Tibial nerve (tissue), 4 donors: ENCODE data around the gene CCDC107. TPM values are rescaled to one million over a fixed set of nuclear protein-coding genes. Genes with fewer than 3 reads are reported as not detected.

Experiments used
- DNase-seq, 2 donors: peaks; one replicate each; pipeline ENCODE4 v3.0.0-alpha.2; 2019; ENCODE audit warnings: low spot score in 2 of 2
- H3K27ac ChIP-seq, 4 donors: fragments of 200-600 bp; sonication (generic) in 3 of 4; one replicate each; pipeline ENCODE4 v1.5.1; 2017 to 2019; ENCODE audit warnings: mild to moderate bottlenecking in 1 of 4
- H3K27me3 ChIP-seq, 2 donors: fragments of 200-600 bp; sonication (generic) in 1 of 2; one replicate each; pipeline versions ENCODE4 v1.5.1 to v1.6.0; 2017 to 2019
- H3K36me3 ChIP-seq, 3 donors: fragments of 200-600 bp; sonication (generic); one replicate each; pipeline ENCODE4 v1.5.1; 2018 to 2019
- H3K4me1 ChIP-seq, 4 donors: fragments of 200-600 bp; sonication (generic) in 3 of 4; one replicate each; pipeline ENCODE4 v1.5.1; 2017 to 2019
- H3K4me3 ChIP-seq, 4 donors: fragments of 200-600 bp; sonication (generic) in 3 of 4; one replicate each; pipeline ENCODE4 v1.5.1; 2017 to 2019; ENCODE audit warnings: mild to moderate bottlenecking in 1 of 4, moderate library complexity in 1 of 4
- H3K9me3 ChIP-seq, 4 donors: fragments of 200-600 bp; sonication (generic) in 3 of 4; one replicate each; pipeline ENCODE4 v1.5.1; 2017 to 2019
- EP300 ChIP-seq, 2 donors: sonication (generic); formaldehyde crosslinking; IDR thresholded peaks; one replicate each; pipeline ENCODE4 v1.6.1; 2017; ENCODE audit warnings: antibody characterized with exemption in 2 of 2, mild to moderate bottlenecking in 1 of 2
- POLR2A ChIP-seq, 2 donors: fragments of 450-650 bp; IDR thresholded peaks; one replicate each; pipeline ENCODE4 v1.6.1; 2017; ENCODE audit warnings: antibody characterized with exemption in 2 of 2, mild to moderate bottlenecking in 2 of 2, moderate library complexity in 2 of 2
- WGBS, 2 donors: methylation state at CpG; one replicate each; pipeline ENCODE4 v1.1.5; 2018; 5-methylcytosine and 5-hydroxymethylcytosine counted together
- total RNA-seq, 4 donors: library from RNA; depleted of rRNA; stranded (reverse); fragments of >200 nt; gene quantifications; one replicate each; pipeline ENCODE4 v1.1.0, GENCODE V29; 2016
- TF ChIP-seq, protein P1 (sequence below), 5 experiments: fragments of 200-600 bp in 3 of 5; fragments of 450-650 bp in 2 of 5; sonication (generic) in 3 of 5; IDR thresholded peaks; one replicate each; pipeline ENCODE4 v1.5.1; 2016 to 2019; ENCODE audit warnings: antibody characterized with exemption in 5 of 5, mild to moderate bottlenecking in 3 of 5, moderate library complexity in 2 of 5

Gene CCDC107
- total RNA-seq, 4 donors from 2014 or later, result 41.6 to 58.8 (median 47.8) TPM

DNA sequence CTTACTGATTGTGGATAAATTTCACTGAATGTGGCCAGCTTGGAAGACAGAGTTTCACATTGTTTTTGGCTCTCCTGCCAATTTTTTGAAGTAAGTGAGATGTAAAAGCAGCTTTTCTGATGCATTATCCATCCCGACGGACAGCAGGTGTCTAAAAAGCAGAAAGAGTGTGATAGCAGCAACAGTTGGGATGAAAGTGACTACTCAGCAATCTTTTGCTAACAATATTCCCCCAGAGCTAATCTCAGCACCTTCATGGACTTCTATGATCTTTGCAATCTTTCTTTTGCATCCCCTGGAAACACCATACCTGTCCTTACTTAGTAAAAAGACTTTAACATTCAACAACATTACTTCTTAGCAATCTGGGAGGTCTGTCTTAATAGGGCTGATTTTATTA lies 45.2 kb upstream of the CCDC107 start:
- TF ChIP-seq POLR2A (IDR thresholded peaks at IDR 0.05) (no peak), EP300 (IDR thresholded peaks at IDR 0.05) (no peak)
- TF ChIP-seq, protein P1, sequence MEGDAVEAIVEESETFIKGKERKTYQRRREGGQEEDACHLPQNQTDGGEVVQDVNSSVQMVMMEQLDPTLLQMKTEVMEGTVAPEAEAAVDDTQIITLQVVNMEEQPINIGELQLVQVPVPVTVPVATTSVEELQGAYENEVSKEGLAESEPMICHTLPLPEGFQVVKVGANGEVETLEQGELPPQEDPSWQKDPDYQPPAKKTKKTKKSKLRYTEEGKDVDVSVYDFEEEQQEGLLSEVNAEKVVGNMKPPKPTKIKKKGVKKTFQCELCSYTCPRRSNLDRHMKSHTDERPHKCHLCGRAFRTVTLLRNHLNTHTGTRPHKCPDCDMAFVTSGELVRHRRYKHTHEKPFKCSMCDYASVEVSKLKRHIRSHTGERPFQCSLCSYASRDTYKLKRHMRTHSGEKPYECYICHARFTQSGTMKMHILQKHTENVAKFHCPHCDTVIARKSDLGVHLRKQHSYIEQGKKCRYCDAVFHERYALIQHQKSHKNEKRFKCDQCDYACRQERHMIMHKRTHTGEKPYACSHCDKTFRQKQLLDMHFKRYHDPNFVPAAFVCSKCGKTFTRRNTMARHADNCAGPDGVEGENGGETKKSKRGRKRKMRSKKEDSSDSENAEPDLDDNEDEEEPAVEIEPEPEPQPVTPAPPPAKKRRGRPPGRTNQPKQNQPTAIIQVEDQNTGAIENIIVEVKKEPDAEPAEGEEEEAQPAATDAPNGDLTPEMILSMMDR (IDR thresholded peaks at IDR 0.05), result no peak
- WGBS, 2 donors, result 88 to 92% methylated on average over 2 of the region's 2 CpGs
- H3K27me3 ChIP-seq, result peaks cover 0 to 6% of the 10 kb centered on the region in 2 donors

GRCh38 chr9:35615981-35616680 lies 42.0 kb upstream of the CCDC107 start:
- no peak for TF ChIP-seq EP300 (IDR thresholded peaks at IDR 0.05)
- TF ChIP-seq, protein P1 (IDR thresholded peaks at IDR 0.05), result no peak
- no peak for TF ChIP-seq POLR2A (IDR thresholded peaks at IDR 0.05)
- 72 to 76% methylated on average over 17 of the region's 17 CpGs for WGBS, 2 donors
- H3K9me3 ChIP-seq, result no peaks in the 10 kb centered on the region
- H3K4me3 ChIP-seq, result no peak overlapping the region
- peaks cover 0 to 6% of the 10 kb centered on the region in 2 donors for H3K27me3 ChIP-seq
- H3K4me1 ChIP-seq, result peaks cover 0 to 16% (median 8%) of the 10 kb centered on the region in 4 donors
- H3K27ac ChIP-seq, result peak overlapping the region in 1 of 4 donors; percentile 37
- no peaks in the 10 kb centered on the region for H3K36me3 ChIP-seq
- DNase-seq, result no peak

More for the DNA sequence above, 45.2 kb upstream of the CCDC107 start:
- H3K36me3 ChIP-seq, result peaks cover 0 to 28% (median 6%) of the 10 kb centered on the region in 3 donors
- no peak for DNase-seq
- H3K4me1 ChIP-seq, result peaks cover 0 to 20% (median 3%) of the 10 kb centered on the region in 4 donors
- H3K4me3 ChIP-seq, result no peak overlapping the region
- no peaks in the 10 kb centered on the region for H3K9me3 ChIP-seq
- no peak overlapping the region for H3K27ac ChIP-seq

DNA sequence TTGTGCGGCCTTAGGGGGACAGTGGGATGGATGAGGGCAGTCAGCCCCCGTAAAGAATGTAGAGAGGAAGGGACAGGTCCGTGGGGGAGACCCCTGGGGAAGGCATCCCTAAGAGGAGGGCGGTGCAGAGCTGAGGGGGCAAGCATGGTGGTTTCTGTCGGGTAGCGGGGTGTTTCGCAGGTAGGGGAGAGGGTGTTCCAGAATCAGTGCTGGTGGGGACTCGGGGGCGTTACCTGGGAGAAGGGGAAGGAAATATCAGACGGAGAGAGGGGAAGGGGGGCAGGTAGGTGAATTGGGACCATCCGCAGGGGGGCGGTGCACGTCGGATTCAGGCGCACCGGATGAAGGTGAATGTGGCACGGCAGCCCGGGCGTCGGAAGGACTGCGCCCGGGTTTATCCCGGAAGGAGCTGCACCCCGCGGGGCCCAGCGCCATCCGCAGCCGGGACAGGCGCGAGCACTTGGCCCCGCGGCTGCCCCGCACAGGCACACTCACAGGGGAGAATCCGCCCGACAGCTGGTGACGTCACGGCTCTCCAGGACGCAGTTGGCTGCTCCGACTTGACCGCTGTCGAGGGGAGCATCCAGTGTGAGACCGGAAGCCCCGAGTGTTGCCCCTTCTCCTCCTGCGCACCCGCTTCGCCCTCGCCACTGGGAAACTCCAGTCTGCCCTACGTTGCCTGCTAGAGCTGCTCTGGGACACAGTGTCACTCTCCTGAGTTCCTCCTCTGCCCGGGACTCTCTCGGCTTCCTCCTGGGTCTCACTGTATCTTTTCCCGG lies 41.2 kb upstream of the CCDC107 start:
- peaks cover 0 to 14% (median 8%) of the 10 kb centered on the region in 4 donors for H3K4me1 ChIP-seq
- 8% methylated on average over 37 to 51 of the region's 51 CpGs for WGBS, 2 donors
- no peaks in the 10 kb centered on the region for H3K9me3 ChIP-seq
- DNase-seq, result peak in 1 of 2 donors; percentile 44
- H3K36me3 ChIP-seq, result no peaks in the 10 kb centered on the region
- H3K27ac ChIP-seq, result peak overlapping the region in 1 of 4 donors; percentile 37
- TF ChIP-seq EP300 (IDR thresholded peaks at IDR 0.05) (no peak), POLR2A (IDR thresholded peaks at IDR 0.05) (no peak)
- TF ChIP-seq, protein P1 (IDR thresholded peaks at IDR 0.05), result peak in 2 of 5 experiments; percentile 5 to 24
- peak overlapping the region; percentile 27 to 47 (median 38) for H3K4me3 ChIP-seq
- H3K27me3 ChIP-seq, result peaks cover 0 to 6% of the 10 kb centered on the region in 2 donors

- peaks cover 0 to 6% of the 10 kb centered on the region in 2 donors for H3K27me3 ChIP-seq
- no peak for DNase-seq
- H3K4me3 ChIP-seq, result peak overlapping the region in 3 of 4 donors; percentile 27 to 47 (median 36)
- no peaks in the 10 kb centered on the region for H3K9me3 ChIP-seq
- no peaks in the 10 kb centered on the region for H3K36me3 ChIP-seq
- WGBS, 2 donors, result 66 to 68% methylated on average over 8 of the region's 8 CpGs
- H3K4me1 ChIP-seq, result peaks cover 0 to 14% (median 8%) of the 10 kb centered on the region in 4 donors
- peak overlapping the region in 1 of 4 donors; percentile 37 for H3K27ac ChIP-seq
- TF ChIP-seq, protein P1 (IDR thresholded peaks at IDR 0.05), result no peak
- no peak for TF ChIP-seq EP300 (IDR thresholded peaks at IDR 0.05)
- no peak for TF ChIP-seq POLR2A (IDR thresholded peaks at IDR 0.05)
These were observed 40.5 kb upstream of the CCDC107 start for GRCh38 chr9:35617548-35617947.
